ENCODE results near the gene CNTNAP5.

- TF ChIP-seq, protein P1, sequence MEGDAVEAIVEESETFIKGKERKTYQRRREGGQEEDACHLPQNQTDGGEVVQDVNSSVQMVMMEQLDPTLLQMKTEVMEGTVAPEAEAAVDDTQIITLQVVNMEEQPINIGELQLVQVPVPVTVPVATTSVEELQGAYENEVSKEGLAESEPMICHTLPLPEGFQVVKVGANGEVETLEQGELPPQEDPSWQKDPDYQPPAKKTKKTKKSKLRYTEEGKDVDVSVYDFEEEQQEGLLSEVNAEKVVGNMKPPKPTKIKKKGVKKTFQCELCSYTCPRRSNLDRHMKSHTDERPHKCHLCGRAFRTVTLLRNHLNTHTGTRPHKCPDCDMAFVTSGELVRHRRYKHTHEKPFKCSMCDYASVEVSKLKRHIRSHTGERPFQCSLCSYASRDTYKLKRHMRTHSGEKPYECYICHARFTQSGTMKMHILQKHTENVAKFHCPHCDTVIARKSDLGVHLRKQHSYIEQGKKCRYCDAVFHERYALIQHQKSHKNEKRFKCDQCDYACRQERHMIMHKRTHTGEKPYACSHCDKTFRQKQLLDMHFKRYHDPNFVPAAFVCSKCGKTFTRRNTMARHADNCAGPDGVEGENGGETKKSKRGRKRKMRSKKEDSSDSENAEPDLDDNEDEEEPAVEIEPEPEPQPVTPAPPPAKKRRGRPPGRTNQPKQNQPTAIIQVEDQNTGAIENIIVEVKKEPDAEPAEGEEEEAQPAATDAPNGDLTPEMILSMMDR (IDR thresholded peaks at IDR 0.05): no peak
- TF ChIP-seq ZFX (IDR thresholded peaks at IDR 0.05; ENCODE audit: borderline replicate concordance): no peak
Measured at GRCh38 chr2:124478761-124479160, 453.7 kb downstream of the CNTNAP5 start.
